Body of pancreas (tissue), 4 donors: ENCODE data around the gene FSTL5.

ENCODE experiments used
- POLR2A ChIP-seq, 3 donors: fragments of 450-650 bp; IDR thresholded peaks; one replicate each; pipeline ENCODE4 v1.6.1; 2016; ENCODE audit warnings: antibody characterized with exemption in 3 of 3, mild to moderate bottlenecking in 2 of 3
- TF ChIP-seq, protein P1 (sequence below), 7 experiments: fragments of 450-650 bp in 4 of 7; fragments of 200-600 bp in 3 of 7; sonication (generic) in 3 of 7; IDR thresholded peaks; one replicate each; pipeline ENCODE4 v1.5.1; 2016 to 2019; ENCODE audit warnings: antibody characterized with exemption in 7 of 7

DNA sequence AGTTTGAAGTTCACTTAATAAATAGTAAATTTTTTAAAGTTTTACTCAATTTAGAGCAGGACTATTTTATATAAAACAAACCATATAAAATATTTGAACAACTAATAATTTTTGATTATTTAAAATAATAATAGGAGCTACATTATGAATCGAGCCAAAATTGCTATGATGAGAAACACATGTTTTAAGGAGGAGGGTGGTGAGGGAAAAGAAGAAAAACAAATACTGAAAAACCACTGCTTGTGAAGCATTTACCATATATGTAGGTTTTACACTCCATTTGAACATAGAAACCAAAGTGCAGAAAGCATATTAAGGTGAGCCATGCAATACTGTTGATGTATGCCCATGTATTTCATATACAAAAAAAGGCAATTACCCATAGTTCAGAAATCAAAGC lies 448.9 kb downstream of the FSTL5 start:
- TF ChIP-seq, protein P1, sequence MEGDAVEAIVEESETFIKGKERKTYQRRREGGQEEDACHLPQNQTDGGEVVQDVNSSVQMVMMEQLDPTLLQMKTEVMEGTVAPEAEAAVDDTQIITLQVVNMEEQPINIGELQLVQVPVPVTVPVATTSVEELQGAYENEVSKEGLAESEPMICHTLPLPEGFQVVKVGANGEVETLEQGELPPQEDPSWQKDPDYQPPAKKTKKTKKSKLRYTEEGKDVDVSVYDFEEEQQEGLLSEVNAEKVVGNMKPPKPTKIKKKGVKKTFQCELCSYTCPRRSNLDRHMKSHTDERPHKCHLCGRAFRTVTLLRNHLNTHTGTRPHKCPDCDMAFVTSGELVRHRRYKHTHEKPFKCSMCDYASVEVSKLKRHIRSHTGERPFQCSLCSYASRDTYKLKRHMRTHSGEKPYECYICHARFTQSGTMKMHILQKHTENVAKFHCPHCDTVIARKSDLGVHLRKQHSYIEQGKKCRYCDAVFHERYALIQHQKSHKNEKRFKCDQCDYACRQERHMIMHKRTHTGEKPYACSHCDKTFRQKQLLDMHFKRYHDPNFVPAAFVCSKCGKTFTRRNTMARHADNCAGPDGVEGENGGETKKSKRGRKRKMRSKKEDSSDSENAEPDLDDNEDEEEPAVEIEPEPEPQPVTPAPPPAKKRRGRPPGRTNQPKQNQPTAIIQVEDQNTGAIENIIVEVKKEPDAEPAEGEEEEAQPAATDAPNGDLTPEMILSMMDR (IDR thresholded peaks at IDR 0.05) = no peak
- no peak for TF ChIP-seq POLR2A (IDR thresholded peaks at IDR 0.05)
